Nephron progenitor cell (in vitro differentiated cells): ENCODE data around the gene WDR55.
"Not testable (repeated sequence)": the region's sequence is repeated elsewhere in the genome, so short reads cannot be mapped to it uniquely, and the experiment has no call there.

Source experiments
- DNase-seq: peaks from one replicate; pipeline ENCODE4 v3.0.0; 2021
- H3K27ac Mint-ChIP-seq: 2 replicates; pipeline ENCODE4 v1.8.0; 2021; ENCODE audit warnings: mild to moderate bottlenecking, moderate library complexity, mixed read lengths
- H3K27me3 Mint-ChIP-seq: 2 replicates; pipeline ENCODE4 v1.8.0; 2021; ENCODE audit warnings: mild to moderate bottlenecking, low read depth, mixed read lengths; ENCODE audit not compliant: poor library complexity
- H3K36me3 Mint-ChIP-seq: 2 replicates; pipeline ENCODE4 v1.8.0; 2021; ENCODE audit warnings: low read depth, mixed read lengths
- H3K4me1 Mint-ChIP-seq: 2 replicates; pipeline ENCODE4 v1.8.0; 2021; ENCODE audit warnings: mixed read lengths
- H3K4me3 Mint-ChIP-seq: 2 replicates; pipeline ENCODE4 v1.8.0; 2021; ENCODE audit warnings: mild to moderate bottlenecking, moderate library complexity, mixed read lengths
- H3K9me3 Mint-ChIP-seq: 2 replicates; pipeline ENCODE4 v1.8.0; 2021; ENCODE audit warnings: mild to moderate bottlenecking, moderate library complexity, mixed read lengths
- CTCF ChIP-seq: fragments of 200-600 bp; sonication (generic); IDR thresholded peaks from 2 replicates; pipeline ENCODE4 v1.5.0; 2021; ENCODE audit warnings: antibody characterized with exemption

Gene WDR55

GRCh38 chr5:140633501-140633900 is 31.2 kb upstream of the WDR55 start:
- H3K27me3 Mint-ChIP-seq, result peaks cover 11% of the 10 kb centered on the region
- H3K27ac Mint-ChIP-seq, result no peak overlapping the region
- no peak for TF ChIP-seq CTCF
- no peak for DNase-seq
- peaks cover 5% of the 10 kb centered on the region for H3K4me1 Mint-ChIP-seq
- peaks cover 27% of the 10 kb centered on the region for H3K9me3 Mint-ChIP-seq
- H3K36me3 Mint-ChIP-seq, result peaks cover 22% of the 10 kb centered on the region
- H3K4me3 Mint-ChIP-seq, result no peak overlapping the region

- Mint-ChIP-seq H3K27me3 (peaks cover 14% of the 10 kb centered on the region), H3K4me1 (peaks cover 10% of the 10 kb centered on the region), H3K4me3 (no peak overlapping the region), H3K36me3 (peaks cover 27% of the 10 kb centered on the region), H3K27ac (no peak overlapping the region), H3K9me3 (peaks cover 30% of the 10 kb centered on the region)
- no peak for TF ChIP-seq CTCF
- no peak for DNase-seq
These were observed 30.6 kb upstream of the WDR55 start for GRCh38 chr5:140634103-140634502.

DNA sequence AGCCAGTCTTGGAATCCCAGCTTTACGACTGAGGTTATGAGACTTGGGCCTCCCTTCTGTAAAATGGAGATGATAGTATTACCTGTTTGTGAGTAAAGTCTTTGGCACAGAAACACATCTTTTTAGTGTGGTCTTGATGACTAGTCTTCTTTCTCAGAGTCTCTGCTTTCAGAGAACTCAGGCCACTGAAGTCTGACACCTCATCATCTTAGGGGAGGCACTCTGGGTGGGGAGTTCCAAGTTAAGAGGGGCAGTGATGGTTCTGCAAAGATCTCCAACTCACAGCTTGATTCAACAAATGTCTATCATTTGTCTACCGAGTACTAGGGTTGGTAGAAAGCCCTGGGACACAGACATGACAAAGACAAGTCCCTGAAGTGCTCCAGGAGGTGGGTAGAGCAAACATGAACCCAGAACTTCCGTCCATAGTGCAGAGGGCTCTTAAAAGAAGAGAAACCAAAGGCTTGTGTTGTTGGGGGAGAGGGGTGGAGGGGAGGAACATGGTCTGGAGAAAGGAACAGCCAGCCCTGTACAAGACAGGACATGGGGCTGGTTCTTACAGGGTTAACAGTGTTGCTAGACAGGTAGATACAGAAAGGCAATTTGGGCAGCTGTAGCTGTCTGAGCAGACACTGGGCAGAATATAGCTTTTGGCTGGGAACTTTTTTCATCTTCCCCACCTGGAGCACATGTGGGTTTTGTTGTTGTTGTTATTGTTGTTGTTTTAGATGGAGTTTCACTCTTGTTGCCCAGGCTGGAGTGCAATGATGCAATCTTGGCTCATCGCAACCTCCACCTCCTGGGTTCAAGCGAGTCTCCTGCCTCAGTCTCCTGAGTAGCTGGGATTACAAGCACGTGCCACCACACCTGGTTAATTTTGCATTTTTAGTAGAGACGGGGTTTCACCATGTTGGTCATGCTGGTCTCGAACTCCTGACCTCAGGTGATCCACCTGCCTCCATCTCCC is 29.1 kb upstream of the WDR55 start:
- Mint-ChIP-seq H3K4me3 (no peak overlapping the region), H3K9me3 (peaks cover 22% of the 10 kb centered on the region), H3K27me3 (peaks cover 14% of the 10 kb centered on the region), H3K27ac (no peak overlapping the region), H3K4me1 (peaks cover 20% of the 10 kb centered on the region), H3K36me3 (peaks cover 27% of the 10 kb centered on the region)
- DNase-seq, result no peak
- TF ChIP-seq CTCF, result no peak

DNA sequence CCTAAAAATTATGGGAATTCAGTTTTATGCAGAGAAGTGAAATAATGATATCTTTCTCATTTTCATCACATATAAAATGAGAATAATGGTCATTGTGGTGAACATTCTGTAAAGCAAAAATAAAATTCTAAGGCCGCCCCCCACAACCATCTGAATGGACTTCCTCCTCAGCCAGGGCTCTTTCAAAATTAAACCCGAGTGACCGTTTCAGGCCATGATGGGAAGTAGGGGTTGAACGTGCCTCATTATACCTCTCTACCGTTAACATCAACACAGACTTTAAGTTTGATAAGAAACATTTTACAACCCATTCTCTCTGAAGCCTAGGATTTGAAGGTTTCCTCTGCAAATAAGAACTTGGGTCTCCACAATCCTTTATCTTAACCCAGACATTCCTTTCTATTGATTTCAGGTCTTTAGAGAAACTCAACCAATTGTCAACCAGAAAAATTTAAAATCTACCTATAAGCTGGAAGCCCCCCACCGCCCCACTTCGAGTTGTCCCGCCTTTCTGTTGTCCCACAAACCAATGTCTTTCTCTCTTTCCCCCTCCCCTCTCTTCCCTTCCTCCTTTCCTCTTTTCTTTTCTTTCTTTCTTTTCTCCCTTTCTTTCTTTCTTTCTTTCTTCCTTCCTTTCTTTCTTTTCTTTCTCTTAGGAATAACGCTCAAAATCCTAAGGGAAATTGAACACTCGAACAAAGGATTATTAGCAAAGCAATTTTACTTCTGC is 27.2 kb upstream of the WDR55 start:
- TF ChIP-seq CTCF, result no peak
- Mint-ChIP-seq H3K9me3 (peaks cover 15% of the 10 kb centered on the region), H3K4me3 (no peak overlapping the region), H3K36me3 (peaks cover 26% of the 10 kb centered on the region), H3K27me3 (peaks cover 11% of the 10 kb centered on the region), H3K27ac (no peak overlapping the region), H3K4me1 (peaks cover 28% of the 10 kb centered on the region)
- DNase-seq, result no peak

DNA sequence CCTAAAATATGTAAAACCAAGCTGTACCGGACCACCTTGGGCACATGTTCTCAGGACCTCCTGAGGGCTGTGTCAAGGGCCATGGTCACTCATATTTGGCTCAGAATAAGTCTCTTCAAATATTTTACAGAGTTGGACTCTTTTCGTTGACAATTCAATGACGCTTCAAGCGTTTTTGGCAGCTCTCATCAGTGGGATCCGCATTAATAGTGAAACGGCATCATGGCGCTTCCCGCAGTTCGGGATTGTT is 25.9 kb upstream of the WDR55 start:
- peaks cover 15% of the 10 kb centered on the region for H3K9me3 Mint-ChIP-seq
- peak overlapping the region; percentile 77 for H3K27ac Mint-ChIP-seq
- DNase-seq, H3K27me3 Mint-ChIP-seq: not testable (repeated sequence)
- H3K4me1 Mint-ChIP-seq, result peaks cover 28% of the 10 kb centered on the region
- H3K4me3 Mint-ChIP-seq, result peak overlapping the region; percentile 86
- peaks cover 18% of the 10 kb centered on the region for H3K36me3 Mint-ChIP-seq

DNA sequence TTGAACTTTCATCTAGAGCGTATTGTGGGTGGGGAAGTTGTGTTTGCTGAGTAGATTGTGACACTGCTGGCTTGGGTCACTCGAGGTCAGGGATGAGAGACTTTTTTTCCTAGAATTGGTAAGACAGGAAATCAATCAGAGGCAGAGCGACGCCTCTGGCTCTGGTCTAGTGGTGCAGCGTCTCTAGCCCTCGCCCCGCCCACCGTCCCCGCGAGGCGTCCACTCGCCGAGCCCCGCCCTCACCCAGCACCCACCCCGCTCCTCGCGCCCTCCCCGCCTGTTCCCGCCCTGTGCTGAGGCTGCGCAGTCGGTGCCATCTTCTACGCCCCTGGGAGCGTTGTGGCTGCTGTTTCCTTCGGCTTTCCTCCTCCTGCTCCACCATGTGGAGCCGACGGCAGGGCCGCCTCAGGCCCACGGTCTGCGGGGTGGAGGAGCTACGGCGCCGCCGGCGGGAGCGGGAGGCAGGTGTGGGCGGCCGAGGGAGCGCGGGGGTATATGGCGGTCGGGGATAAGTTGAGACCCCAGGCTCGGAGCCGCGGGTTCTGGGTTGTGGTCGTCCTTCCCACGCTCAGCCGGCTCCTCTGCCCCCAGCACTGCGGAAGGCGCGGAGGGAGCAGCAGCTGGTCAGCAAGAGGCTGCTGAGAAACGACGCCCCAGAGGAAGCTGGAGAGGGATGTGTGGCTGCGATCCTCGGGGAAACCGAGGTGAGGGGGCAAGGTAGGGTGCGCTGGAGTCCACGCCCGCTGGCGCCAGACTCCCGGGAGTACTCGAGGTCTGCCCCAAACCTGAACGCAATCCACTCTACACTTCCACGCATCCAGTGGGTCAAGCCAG is 25.3 kb upstream of the WDR55 start, which contains the start of gene TMCO6:
Gene TMCO6 (plus strand): TSS at position 304 of the 834 bp plus-strand sequence. CDS start 77 bp downstream, at position 381.
- H3K9me3 Mint-ChIP-seq, result peaks cover 11% of the 10 kb centered on the region
- peaks cover 3% of the 10 kb centered on the region for H3K27me3 Mint-ChIP-seq
- H3K36me3 Mint-ChIP-seq, result peaks cover 24% of the 10 kb centered on the region
- H3K4me1 Mint-ChIP-seq, result peaks cover 28% of the 10 kb centered on the region
- H3K27ac Mint-ChIP-seq, result peak within 1 kb of the TSS; percentile 77
- DNase-seq, result peak; percentile 98
- peak; percentile 44 for TF ChIP-seq CTCF
- H3K4me3 Mint-ChIP-seq, result peak within 1 kb of the TSS; percentile 86
